IPS DF 6.9 (cell line): ENCODE measurements around the gene OR2C1.

Source experiments
- DNase-seq: peaks from one replicate; pipeline ENCODE4 v3.0.0-alpha.2; 2013; ENCODE audit warnings: low read depth, low spot score
- H3K27ac ChIP-seq: one replicate; pipeline ENCODE4 v1.5.1; 2013; ENCODE audit warnings: low read length, control low read depth
- H3K27me3 ChIP-seq: 2 replicates; pipeline ENCODE4 v1.6.1; 2013; ENCODE audit warnings: mild to moderate bottlenecking, low read length; ENCODE audit not compliant: control insufficient read depth, insufficient read depth
- H3K36me3 ChIP-seq: 2 replicates; pipeline ENCODE4 v1.6.1; 2013; ENCODE audit warnings: low read length; ENCODE audit not compliant: control insufficient read depth, insufficient read depth
- H3K4me1 ChIP-seq: 2 replicates; pipeline ENCODE4 v1.6.1; 2013; ENCODE audit warnings: low read length; ENCODE audit not compliant: control insufficient read depth, insufficient read depth
- H3K4me3 ChIP-seq: 2 replicates; pipeline ENCODE4 v1.5.1; 2013; ENCODE audit warnings: mild to moderate bottlenecking, low read length
- H3K9me3 ChIP-seq: 2 replicates; pipeline ENCODE4 v1.6.1; 2013; ENCODE audit warnings: low read length, inconsistent platforms; ENCODE audit not compliant: control insufficient read depth, insufficient read depth
- WGBS: extraction: QIAGEN DNeasy Blood & Tissue Kit; methylation state at CpG from one replicate; pipeline ENCODE4 v1.1.7; 2013; ENCODE audit warnings: mixed read lengths, missing lambda C conversion rate; ENCODE audit not compliant: insufficient read length, insufficient coverage; 5-methylcytosine and 5-hydroxymethylcytosine counted together

Gene OR2C1

GRCh38 chr16:3348547-3349167 is 7.0 kb upstream of the OR2C1 start:
- Histone ChIP-seq H3K27ac (no peak overlapping the region), H3K36me3 (no peaks in the 10 kb centered on the region), H3K27me3 (no peaks in the 10 kb centered on the region), H3K4me1 (no peaks in the 10 kb centered on the region), H3K9me3 (no peaks in the 10 kb centered on the region), H3K4me3 (no peak overlapping the region)
- no CpG with 5 or more reads among the region's 4 CpGs for WGBS
- no peak for DNase-seq

- no peaks in the 10 kb centered on the region for H3K27me3 ChIP-seq
- no peaks in the 10 kb centered on the region for H3K4me1 ChIP-seq
- no peak overlapping the region for H3K4me3 ChIP-seq
- no peaks in the 10 kb centered on the region for H3K9me3 ChIP-seq
- H3K36me3 ChIP-seq, result no peaks in the 10 kb centered on the region
- DNase-seq, result no peak
- no peak overlapping the region for H3K27ac ChIP-seq
- no CpG with 5 or more reads among the region's 13 CpGs for WGBS
Measured at GRCh38 chr16:3349175-3349574, 6.5 kb upstream of the OR2C1 start.

- H3K36me3 ChIP-seq, result no peaks in the 10 kb centered on the region
- H3K27me3 ChIP-seq, result no peaks in the 10 kb centered on the region
- no peak for DNase-seq
- no peaks in the 10 kb centered on the region for H3K4me1 ChIP-seq
- H3K4me3 ChIP-seq, result no peak overlapping the region
- no peak overlapping the region for H3K27ac ChIP-seq
- WGBS, result no CpG with 5 or more reads among the region's 10 CpGs
- H3K9me3 ChIP-seq, result no peaks in the 10 kb centered on the region; the same call in 1 of the 2 replicates
Measured at GRCh38 chr16:3356118-3356517, 429 bp downstream of the OR2C1 start.

- no peaks in the 10 kb centered on the region for H3K4me1 ChIP-seq
- no peaks in the 10 kb centered on the region for H3K36me3 ChIP-seq
- no peak for DNase-seq
- no CpG with 5 or more reads among the region's 1 CpG for WGBS
- H3K27ac ChIP-seq, result no peak overlapping the region
- H3K27me3 ChIP-seq, result no peaks in the 10 kb centered on the region
- H3K9me3 ChIP-seq, result no peaks in the 10 kb centered on the region; the same call in 1 of the 2 replicates
- no peak overlapping the region for H3K4me3 ChIP-seq
Measured at GRCh38 chr16:3358871-3359270, 3.2 kb downstream of the OR2C1 start.

GRCh38 chr16:3362931-3363330 is 7.2 kb downstream of the OR2C1 start:
- H3K27me3 ChIP-seq, result no peaks in the 10 kb centered on the region
- H3K27ac ChIP-seq, result no peak overlapping the region
- H3K36me3 ChIP-seq, result no peaks in the 10 kb centered on the region
- H3K4me3 ChIP-seq, result no peak overlapping the region
- no peaks in the 10 kb centered on the region; the same call in 1 of the 2 replicates for H3K4me1 ChIP-seq
- DNase-seq, result no peak
- H3K9me3 ChIP-seq, result no peaks in the 10 kb centered on the region; the same call in 1 of the 2 replicates

- Histone ChIP-seq H3K9me3 (no peaks in the 10 kb centered on the region; the same call in 1 of the 2 replicates), H3K27me3 (no peaks in the 10 kb centered on the region), H3K4me1 (no peaks in the 10 kb centered on the region; the same call in 1 of the 2 replicates), H3K27ac (no peak overlapping the region), H3K4me3 (no peak overlapping the region), H3K36me3 (no peaks in the 10 kb centered on the region)
- no CpG with 5 or more reads among the region's 7 CpGs for WGBS
- DNase-seq, result no peak
Measured at GRCh38 chr16:3363793-3364192, 8.1 kb downstream of the OR2C1 start.

- H3K27me3 ChIP-seq, result no peaks in the 10 kb centered on the region
- H3K9me3 ChIP-seq, result no peaks in the 10 kb centered on the region; the same call in 1 of the 2 replicates
- no peaks in the 10 kb centered on the region for H3K36me3 ChIP-seq
- H3K27ac ChIP-seq, result no peak overlapping the region
- DNase-seq, result no peak
- H3K4me3 ChIP-seq, result no peak overlapping the region
- no CpG with 5 or more reads among the region's 42 CpGs for WGBS
- no peaks in the 10 kb centered on the region; the same call in 1 of the 2 replicates for H3K4me1 ChIP-seq
Measured at GRCh38 chr16:3364774-3365427, 9.2 kb downstream of the OR2C1 start.

GRCh38 chr16:3369073-3369472 is 13.4 kb downstream of the OR2C1 start:
- H3K36me3 ChIP-seq, result no peaks in the 10 kb centered on the region

GRCh38 chr16:3375680-3376079 is 20.0 kb downstream of the OR2C1 start:
- no peaks in the 10 kb centered on the region for H3K36me3 ChIP-seq
- DNase-seq, result no peak
- H3K9me3 ChIP-seq, result peaks cover 4% of the 10 kb centered on the region
- no peak overlapping the region for H3K27ac ChIP-seq
- no peak overlapping the region for H3K4me3 ChIP-seq
- H3K4me1 ChIP-seq, result no peaks in the 10 kb centered on the region
- H3K27me3 ChIP-seq, result no peaks in the 10 kb centered on the region; the same call in 1 of the 2 replicates
- no CpG with 5 or more reads among the region's 5 CpGs for WGBS

More at GRCh38 chr16:3369073-3369472, 13.4 kb downstream of the OR2C1 start:
- no peak for DNase-seq
- no CpG with 5 or more reads among the region's 11 CpGs for WGBS
- H3K27me3 ChIP-seq, result no peaks in the 10 kb centered on the region; the same call in 1 of the 2 replicates
- no peaks in the 10 kb centered on the region; the same call in 1 of the 2 replicates for H3K4me1 ChIP-seq
- H3K9me3 ChIP-seq, result no peaks in the 10 kb centered on the region; the same call in 1 of the 2 replicates
- no peak overlapping the region for H3K4me3 ChIP-seq
- no peak overlapping the region for H3K27ac ChIP-seq

GRCh38 chr16:3377917-3378316 is 22.2 kb downstream of the OR2C1 start:
- no peak for DNase-seq
- H3K27me3 ChIP-seq, result no peaks in the 10 kb centered on the region; the same call in 1 of the 2 replicates
- H3K4me3 ChIP-seq, result no peak overlapping the region
- peaks cover 12% of the 10 kb centered on the region for H3K9me3 ChIP-seq
- no peak overlapping the region for H3K27ac ChIP-seq
- H3K36me3 ChIP-seq, result peaks cover 8% of the 10 kb centered on the region; the same call in 1 of the 2 replicates
- H3K4me1 ChIP-seq, result no peaks in the 10 kb centered on the region

GRCh38 chr16:3383045-3383448 is 27.4 kb downstream of the OR2C1 start:
- Histone ChIP-seq H3K4me1 (no peaks in the 10 kb centered on the region), H3K4me3 (no peak overlapping the region), H3K9me3 (peaks cover 27% of the 10 kb centered on the region), H3K36me3 (peaks cover 29% of the 10 kb centered on the region), H3K27ac (no peak overlapping the region), H3K27me3 (no peaks in the 10 kb centered on the region)
- DNase-seq, result no peak
- WGBS, result no CpG with 5 or more reads among the region's 10 CpGs
